IPS DF 6.9 (cell line): ENCODE data around the gene TNFSF13B.

Experiments
- DNase-seq: peaks from one replicate; pipeline ENCODE4 v3.0.0-alpha.2; 2013; ENCODE audit warnings: low read depth, low spot score
- H3K27ac ChIP-seq: one replicate; pipeline ENCODE4 v1.5.1; 2013; ENCODE audit warnings: low read length, control low read depth
- H3K27me3 ChIP-seq: 2 replicates; pipeline ENCODE4 v1.6.1; 2013; ENCODE audit warnings: mild to moderate bottlenecking, low read length; ENCODE audit not compliant: control insufficient read depth, insufficient read depth
- H3K36me3 ChIP-seq: 2 replicates; pipeline ENCODE4 v1.6.1; 2013; ENCODE audit warnings: low read length; ENCODE audit not compliant: control insufficient read depth, insufficient read depth
- H3K4me1 ChIP-seq: 2 replicates; pipeline ENCODE4 v1.6.1; 2013; ENCODE audit warnings: low read length; ENCODE audit not compliant: control insufficient read depth, insufficient read depth
- H3K4me3 ChIP-seq: 2 replicates; pipeline ENCODE4 v1.5.1; 2013; ENCODE audit warnings: mild to moderate bottlenecking, low read length
- H3K9me3 ChIP-seq: 2 replicates; pipeline ENCODE4 v1.6.1; 2013; ENCODE audit warnings: low read length, inconsistent platforms; ENCODE audit not compliant: control insufficient read depth, insufficient read depth
- WGBS: extraction: QIAGEN DNeasy Blood & Tissue Kit; methylation state at CpG from one replicate; pipeline ENCODE4 v1.1.7; 2013; ENCODE audit warnings: mixed read lengths, missing lambda C conversion rate; ENCODE audit not compliant: insufficient read length, insufficient coverage; 5-methylcytosine and 5-hydroxymethylcytosine counted together

TNFSF13B gene

GRCh38 chr13:108269601-108270328, at the start of gene TNFSF13B:
Gene TNFSF13B, plus strand, starts transcription at chr13:108269718. Its CDS starts 178 bp downstream, at chr13:108269896.
- H3K9me3 ChIP-seq, result no peaks in the 10 kb centered on the region
- H3K36me3 ChIP-seq, result no peaks in the 10 kb centered on the region
- no peak within 1 kb of the TSS for H3K27ac ChIP-seq
- no CpG with 5 or more reads among the region's 16 CpGs for WGBS
- no peak within 1 kb of the TSS for H3K4me3 ChIP-seq
- H3K4me1 ChIP-seq, result peaks cover 1% of the 10 kb centered on the region; the same call in 1 of the 2 replicates
- DNase-seq, result peak; percentile 1
- H3K27me3 ChIP-seq, result no peaks in the 10 kb centered on the region

GRCh38 chr13:108220041-108220440, 49.5 kb upstream of the TNFSF13B start:
- H3K9me3 ChIP-seq, result no peaks in the 10 kb centered on the region
- H3K36me3 ChIP-seq, result no peaks in the 10 kb centered on the region
- H3K27ac ChIP-seq, result no peak overlapping the region
- WGBS, result no CpG with 5 or more reads among the region's 1 CpG
- DNase-seq, result no peak
- H3K4me3 ChIP-seq, result no peak overlapping the region
- no peaks in the 10 kb centered on the region for H3K4me1 ChIP-seq
- no peaks in the 10 kb centered on the region for H3K27me3 ChIP-seq

- no peak overlapping the region for H3K27ac ChIP-seq
Measured at GRCh38 chr13:108223687-108224503, 45.6 kb upstream of the TNFSF13B start.

GRCh38 chr13:108225440-108225839, 44.1 kb upstream of the TNFSF13B start:
- no peak for DNase-seq
- WGBS, result no CpG with 5 or more reads among the region's 1 CpG
- Histone ChIP-seq H3K27ac (no peak overlapping the region), H3K27me3 (no peaks in the 10 kb centered on the region), H3K4me1 (no peaks in the 10 kb centered on the region), H3K9me3 (no peaks in the 10 kb centered on the region), H3K4me3 (no peak overlapping the region), H3K36me3 (0 out of 2 replicates have a peak, but pooled peaks cover 2% of the 10 kb centered on the region)

More at GRCh38 chr13:108223687-108224503, 45.6 kb upstream of the TNFSF13B start:
- 0 out of 2 replicates have a peak, but pooled peaks cover 2% of the 10 kb centered on the region for H3K36me3 ChIP-seq
- H3K27me3 ChIP-seq, result no peaks in the 10 kb centered on the region
- no peaks in the 10 kb centered on the region for H3K9me3 ChIP-seq
- no CpG with 5 or more reads among the region's 7 CpGs for WGBS
- no peak overlapping the region for H3K4me3 ChIP-seq
- no peak for DNase-seq
- no peaks in the 10 kb centered on the region for H3K4me1 ChIP-seq

- no peak overlapping the region for H3K27ac ChIP-seq
- H3K36me3 ChIP-seq, result 0 out of 2 replicates have a peak, but pooled peaks cover 2% of the 10 kb centered on the region
- H3K9me3 ChIP-seq, result no peaks in the 10 kb centered on the region
- no peaks in the 10 kb centered on the region for H3K4me1 ChIP-seq
- no peak for DNase-seq
- no peaks in the 10 kb centered on the region for H3K27me3 ChIP-seq
- no CpG with 5 or more reads among the region's 1 CpG for WGBS
- no peak overlapping the region for H3K4me3 ChIP-seq
Measured at GRCh38 chr13:108226184-108226583, 43.3 kb upstream of the TNFSF13B start.

- Histone ChIP-seq H3K4me1 (no peaks in the 10 kb centered on the region), H3K9me3 (no peaks in the 10 kb centered on the region), H3K4me3 (no peak overlapping the region), H3K36me3 (0 out of 2 replicates have a peak, but pooled peaks cover 2% of the 10 kb centered on the region), H3K27ac (no peak overlapping the region), H3K27me3 (no peaks in the 10 kb centered on the region)
- WGBS, result no CpG with 5 or more reads among the region's 1 CpG
- no peak for DNase-seq
Measured at GRCh38 chr13:108227651-108228272, 41.8 kb upstream of the TNFSF13B start.

GRCh38 chr13:108230377-108230776, 39.1 kb upstream of the TNFSF13B start:
- H3K4me1 ChIP-seq, result no peaks in the 10 kb centered on the region
- 0 out of 2 replicates have a peak, but pooled peaks cover 2% of the 10 kb centered on the region for H3K36me3 ChIP-seq
- H3K27me3 ChIP-seq, result no peaks in the 10 kb centered on the region
- H3K9me3 ChIP-seq, result no peaks in the 10 kb centered on the region
- no peak overlapping the region for H3K4me3 ChIP-seq
- no peak for DNase-seq
- H3K27ac ChIP-seq, result no peak overlapping the region

GRCh38 chr13:108249150-108249549, 20.4 kb upstream of the TNFSF13B start:
- H3K9me3 ChIP-seq, result no peaks in the 10 kb centered on the region
- no CpG with 5 or more reads among the region's 4 CpGs for WGBS
- DNase-seq, result no peak

GRCh38 chr13:108257248-108257647, 12.3 kb upstream of the TNFSF13B start:
- no CpG with 5 or more reads among the region's 2 CpGs for WGBS
- H3K4me3 ChIP-seq, result no peak overlapping the region
- no peaks in the 10 kb centered on the region for H3K9me3 ChIP-seq
- no peaks in the 10 kb centered on the region for H3K27me3 ChIP-seq
- no peaks in the 10 kb centered on the region for H3K36me3 ChIP-seq
- H3K27ac ChIP-seq, result no peak overlapping the region
- DNase-seq, result no peak
- H3K4me1 ChIP-seq, result no peaks in the 10 kb centered on the region

More at GRCh38 chr13:108249150-108249549, 20.4 kb upstream of the TNFSF13B start:
- H3K4me3 ChIP-seq, result no peak overlapping the region
- no peaks in the 10 kb centered on the region for H3K36me3 ChIP-seq
- H3K4me1 ChIP-seq, result no peaks in the 10 kb centered on the region
- H3K27ac ChIP-seq, result no peak overlapping the region
- no peaks in the 10 kb centered on the region for H3K27me3 ChIP-seq

- DNase-seq, result no peak
- Histone ChIP-seq H3K4me3 (no peak overlapping the region), H3K27ac (no peak overlapping the region), H3K9me3 (no peaks in the 10 kb centered on the region), H3K4me1 (no peaks in the 10 kb centered on the region), H3K36me3 (no peaks in the 10 kb centered on the region), H3K27me3 (no peaks in the 10 kb centered on the region)
- WGBS, result no CpG with 5 or more reads among the region's 9 CpGs
Measured at GRCh38 chr13:108263621-108264355, 5.7 kb upstream of the TNFSF13B start.
